Neural cell (in vitro differentiated cells): Measurements from ENCODE around the gene METTL6.
"Not testable (repeated sequence)": the region's sequence is repeated elsewhere in the genome, so short reads cannot be mapped to it uniquely, and the experiment has no call there.

Experiments
- EP300 ChIP-seq: fragments of 450-650 bp; conservative IDR thresholded peaks from 2 replicates; pipeline ENCODE4 v1.6.1; 2014; ENCODE audit warnings: antibody characterized with exemption, mild to moderate bottlenecking, moderate library complexity; ENCODE audit not compliant: poor library complexity, severe bottlenecking
- EZH2 ChIP-seq: fragments of 200-600, 300-800 bp; shearing (Covaris generic), sonication (generic); IDR thresholded peaks from 2 replicates; pipeline ENCODE4 v1.6.1; 2014; ENCODE audit warnings: antibody characterized with exemption, low read length, borderline replicate concordance, mild to moderate bottlenecking; ENCODE audit not compliant: insufficient read depth, poor library complexity, severe bottlenecking
- MXI1 ChIP-seq: fragments of 450-650 bp; conservative IDR thresholded peaks from 2 replicates; pipeline ENCODE4 v1.6.1; 2014; ENCODE audit warnings: antibody characterized with exemption, mild to moderate bottlenecking; ENCODE audit not compliant: poor library complexity, severe bottlenecking
- POLR2AphosphoS5 ChIP-seq: IDR thresholded peaks from 2 replicates; pipeline ENCODE4 v1.6.1; 2012
- RAD21 ChIP-seq: fragments of 450-650 bp; conservative IDR thresholded peaks from 2 replicates; pipeline ENCODE4 v1.6.1; 2014; ENCODE audit warnings: antibody characterized with exemption, mild to moderate bottlenecking, moderate library complexity
- SMC3 ChIP-seq: fragments of 450-650 bp; conservative IDR thresholded peaks from 2 replicates; pipeline ENCODE4 v1.6.1; 2014; ENCODE audit warnings: antibody characterized with exemption, mild to moderate bottlenecking, moderate library complexity; ENCODE audit not compliant: poor library complexity
- TAF1 ChIP-seq: IDR thresholded peaks from 2 replicates; pipeline ENCODE4 v1.6.1; 2012; ENCODE audit warnings: low read depth
- TF ChIP-seq, protein P1 (sequence below): fragments of 450-650 bp; IDR thresholded peaks from 2 replicates; pipeline ENCODE4 v1.5.1; 2014; ENCODE audit warnings: antibody characterized with exemption, mild to moderate bottlenecking, moderate library complexity; ENCODE audit not compliant: poor library complexity, severe bottlenecking
- TF ChIP-seq, protein P2 (sequence below): IDR thresholded peaks from 2 replicates; pipeline ENCODE4 v1.6.1; 2012; ENCODE audit warnings: borderline replicate concordance

DNA sequence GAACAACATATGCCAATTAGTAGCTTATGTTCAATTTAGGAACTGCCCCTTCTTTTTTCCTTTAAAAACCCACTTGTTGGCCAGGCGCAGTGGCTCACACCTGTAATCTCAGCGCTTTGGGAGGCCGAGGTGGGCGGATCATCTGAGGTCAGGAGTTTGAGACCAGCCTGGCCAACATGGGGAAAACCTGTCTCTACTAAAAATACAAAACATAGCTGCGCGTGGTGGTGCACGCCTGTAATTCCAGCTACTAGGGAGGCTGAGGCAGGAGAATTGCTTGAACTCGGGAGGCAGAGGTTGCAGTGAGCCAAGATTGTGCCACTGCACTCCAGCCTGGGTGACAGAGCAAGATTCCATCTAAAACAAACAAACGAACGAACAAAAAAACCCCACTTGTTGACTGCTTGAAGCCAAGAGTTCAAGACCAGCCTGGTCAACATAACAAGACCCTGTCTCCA lies 42.1 kb downstream of the METTL6 start:
- TF ChIP-seq, protein P1, sequence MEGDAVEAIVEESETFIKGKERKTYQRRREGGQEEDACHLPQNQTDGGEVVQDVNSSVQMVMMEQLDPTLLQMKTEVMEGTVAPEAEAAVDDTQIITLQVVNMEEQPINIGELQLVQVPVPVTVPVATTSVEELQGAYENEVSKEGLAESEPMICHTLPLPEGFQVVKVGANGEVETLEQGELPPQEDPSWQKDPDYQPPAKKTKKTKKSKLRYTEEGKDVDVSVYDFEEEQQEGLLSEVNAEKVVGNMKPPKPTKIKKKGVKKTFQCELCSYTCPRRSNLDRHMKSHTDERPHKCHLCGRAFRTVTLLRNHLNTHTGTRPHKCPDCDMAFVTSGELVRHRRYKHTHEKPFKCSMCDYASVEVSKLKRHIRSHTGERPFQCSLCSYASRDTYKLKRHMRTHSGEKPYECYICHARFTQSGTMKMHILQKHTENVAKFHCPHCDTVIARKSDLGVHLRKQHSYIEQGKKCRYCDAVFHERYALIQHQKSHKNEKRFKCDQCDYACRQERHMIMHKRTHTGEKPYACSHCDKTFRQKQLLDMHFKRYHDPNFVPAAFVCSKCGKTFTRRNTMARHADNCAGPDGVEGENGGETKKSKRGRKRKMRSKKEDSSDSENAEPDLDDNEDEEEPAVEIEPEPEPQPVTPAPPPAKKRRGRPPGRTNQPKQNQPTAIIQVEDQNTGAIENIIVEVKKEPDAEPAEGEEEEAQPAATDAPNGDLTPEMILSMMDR = not testable (repeated sequence)
- not testable (repeated sequence) for TF ChIP-seq TAF1, EP300, EZH2, RAD21, SMC3, MXI1, POLR2AphosphoS5
- TF ChIP-seq, protein P2, sequence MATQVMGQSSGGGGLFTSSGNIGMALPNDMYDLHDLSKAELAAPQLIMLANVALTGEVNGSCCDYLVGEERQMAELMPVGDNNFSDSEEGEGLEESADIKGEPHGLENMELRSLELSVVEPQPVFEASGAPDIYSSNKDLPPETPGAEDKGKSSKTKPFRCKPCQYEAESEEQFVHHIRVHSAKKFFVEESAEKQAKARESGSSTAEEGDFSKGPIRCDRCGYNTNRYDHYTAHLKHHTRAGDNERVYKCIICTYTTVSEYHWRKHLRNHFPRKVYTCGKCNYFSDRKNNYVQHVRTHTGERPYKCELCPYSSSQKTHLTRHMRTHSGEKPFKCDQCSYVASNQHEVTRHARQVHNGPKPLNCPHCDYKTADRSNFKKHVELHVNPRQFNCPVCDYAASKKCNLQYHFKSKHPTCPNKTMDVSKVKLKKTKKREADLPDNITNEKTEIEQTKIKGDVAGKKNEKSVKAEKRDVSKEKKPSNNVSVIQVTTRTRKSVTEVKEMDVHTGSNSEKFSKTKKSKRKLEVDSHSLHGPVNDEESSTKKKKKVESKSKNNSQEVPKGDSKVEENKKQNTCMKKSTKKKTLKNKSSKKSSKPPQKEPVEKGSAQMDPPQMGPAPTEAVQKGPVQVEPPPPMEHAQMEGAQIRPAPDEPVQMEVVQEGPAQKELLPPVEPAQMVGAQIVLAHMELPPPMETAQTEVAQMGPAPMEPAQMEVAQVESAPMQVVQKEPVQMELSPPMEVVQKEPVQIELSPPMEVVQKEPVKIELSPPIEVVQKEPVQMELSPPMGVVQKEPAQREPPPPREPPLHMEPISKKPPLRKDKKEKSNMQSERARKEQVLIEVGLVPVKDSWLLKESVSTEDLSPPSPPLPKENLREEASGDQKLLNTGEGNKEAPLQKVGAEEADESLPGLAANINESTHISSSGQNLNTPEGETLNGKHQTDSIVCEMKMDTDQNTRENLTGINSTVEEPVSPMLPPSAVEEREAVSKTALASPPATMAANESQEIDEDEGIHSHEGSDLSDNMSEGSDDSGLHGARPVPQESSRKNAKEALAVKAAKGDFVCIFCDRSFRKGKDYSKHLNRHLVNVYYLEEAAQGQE = not testable (repeated sequence)
